Body of pancreas (tissue), 4 donors: ENCODE data around the gene TARBP1.

ENCODE experiments used
- CTCF ChIP-seq, 7 experiments: fragments of 450-650 bp in 4 of 7; fragments of 200-600 bp in 3 of 7; sonication (generic) in 3 of 7; IDR thresholded peaks; one replicate each; pipeline ENCODE4 v1.5.1; 2016 to 2019; ENCODE audit warnings: antibody characterized with exemption in 7 of 7
- POLR2A ChIP-seq, 3 donors: fragments of 450-650 bp; IDR thresholded peaks; one replicate each; pipeline ENCODE4 v1.6.1; 2016; ENCODE audit warnings: antibody characterized with exemption in 3 of 3, mild to moderate bottlenecking in 2 of 3

- no peak for TF ChIP-seq CTCF (IDR thresholded peaks at IDR 0.05)
- TF ChIP-seq POLR2A (IDR thresholded peaks at IDR 0.05), result no peak
Measured at GRCh38 chr1:234469376-234469775, 9.6 kb downstream of the TARBP1 start.
